KMS-11 (cell line): ENCODE measurements around the gene AATK.
A peak's percentile ranks its signal among the peaks of the same experiment; 100 is the strongest.

ENCODE experiments used
- H2AFZ ChIP-seq: fragments of 200-600 bp; sonication (generic); 2 replicates; pipeline ENCODE4 v1.6.1; 2016; ENCODE audit warnings: antibody characterized with exemption, mixed run types, low read depth
- H3K27ac ChIP-seq: fragments of 200-600 bp; sonication (generic); 2 replicates; pipeline ENCODE4 v1.6.1; 2016; ENCODE audit warnings: mild to moderate bottlenecking, mixed run types
- H3K27me3 ChIP-seq: fragments of 200-600 bp; sonication (generic); 2 replicates; pipeline ENCODE4 v1.6.1; 2017; ENCODE audit warnings: mild to moderate bottlenecking, low read depth, mixed run types, moderate library complexity; ENCODE audit not compliant: insufficient read depth
- H3K36me3 ChIP-seq: fragments of 200-600 bp; sonication (generic); 2 replicates; pipeline ENCODE4 v1.6.1; 2017; ENCODE audit warnings: mild to moderate bottlenecking, mixed run types; ENCODE audit not compliant: insufficient read depth
- H3K4me1 ChIP-seq: fragments of 200-600 bp; sonication (generic); 2 replicates; pipeline ENCODE4 v1.6.1; 2016; ENCODE audit warnings: mild to moderate bottlenecking, low read depth, mixed run types; ENCODE audit not compliant: poor library complexity, severe bottlenecking
- H3K4me2 ChIP-seq: fragments of 200-600 bp; sonication (generic); 2 replicates; pipeline ENCODE4 v1.7.0; 2016; ENCODE audit warnings: mild to moderate bottlenecking, mixed run types
- H3K4me3 ChIP-seq: fragments of 200-600 bp; sonication (generic); IDR thresholded peaks from 2 replicates; pipeline ENCODE4 v1.6.1; 2017; ENCODE audit warnings: low read depth, low read length, mixed read lengths; ENCODE audit not compliant: insufficient read depth
- H3K79me2 ChIP-seq: fragments of 200-600 bp; sonication (generic); 2 replicates; pipeline ENCODE4 v1.6.1; 2016; ENCODE audit warnings: low read depth, mixed run types; ENCODE audit not compliant: insufficient read depth
- H3K9ac ChIP-seq: fragments of 200-600 bp; sonication (generic); 2 replicates; pipeline ENCODE4 v1.6.1; 2016; ENCODE audit warnings: mild to moderate bottlenecking, mixed run types
- H4K20me1 ChIP-seq: fragments of 200-600 bp; sonication (generic); 2 replicates; pipeline ENCODE4 v1.6.1; 2016; ENCODE audit warnings: mild to moderate bottlenecking, mixed run types; ENCODE audit not compliant: insufficient read depth
- TF ChIP-seq, protein P1 (sequence below): fragments of 200-600 bp; sonication (generic); conservative IDR thresholded peaks from 2 replicates; pipeline ENCODE4 v1.6.1; 2017; ENCODE audit warnings: low read depth, mild to moderate bottlenecking, antibody characterized with exemption, low read length, moderate library complexity, mixed read lengths

AATK gene

DNA sequence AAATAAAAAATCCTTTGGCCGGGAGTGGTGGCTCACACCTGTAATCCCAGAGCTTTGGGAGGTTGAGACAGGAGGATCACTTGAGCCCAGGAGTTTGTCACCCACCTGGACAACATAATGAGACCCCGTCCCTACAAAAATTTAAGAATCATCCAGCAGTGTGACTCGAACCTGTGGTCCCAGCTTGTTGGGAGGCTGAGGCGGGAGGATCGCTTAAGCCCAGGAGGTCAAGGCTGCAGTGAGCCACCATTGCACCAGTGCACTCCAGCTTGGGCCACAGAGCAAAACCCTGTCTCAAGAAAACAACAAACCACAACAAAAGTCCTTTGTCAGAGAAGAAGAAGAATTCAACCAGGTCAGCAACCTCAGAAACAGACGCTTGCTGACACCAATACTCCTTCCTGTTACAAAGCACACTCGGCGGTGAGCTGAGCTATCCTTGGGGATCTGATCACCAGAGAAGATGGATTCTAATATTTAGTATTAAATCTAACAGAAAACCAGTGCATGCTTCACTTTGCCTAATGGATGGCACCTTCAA, 13.7 kb downstream of the AATK start:
- Histone ChIP-seq H3K79me2 (no peaks in the 10 kb centered on the region), H2AFZ (peak overlapping the region; percentile 32; the same call in 1 of the 2 replicates), H3K4me2 (peak overlapping the region; percentile 44; the same call in 1 of the 2 replicates), H3K36me3 (no peaks in the 10 kb centered on the region), H3K9ac (no peak overlapping the region), H4K20me1 (no peaks in the 10 kb centered on the region), H3K27ac (no peak overlapping the region), H3K27me3 (peaks cover 94% of the 10 kb centered on the region), H3K4me1 (peaks cover 19% of the 10 kb centered on the region), H3K4me3 (no peak overlapping the region)
- TF ChIP-seq, protein P1, sequence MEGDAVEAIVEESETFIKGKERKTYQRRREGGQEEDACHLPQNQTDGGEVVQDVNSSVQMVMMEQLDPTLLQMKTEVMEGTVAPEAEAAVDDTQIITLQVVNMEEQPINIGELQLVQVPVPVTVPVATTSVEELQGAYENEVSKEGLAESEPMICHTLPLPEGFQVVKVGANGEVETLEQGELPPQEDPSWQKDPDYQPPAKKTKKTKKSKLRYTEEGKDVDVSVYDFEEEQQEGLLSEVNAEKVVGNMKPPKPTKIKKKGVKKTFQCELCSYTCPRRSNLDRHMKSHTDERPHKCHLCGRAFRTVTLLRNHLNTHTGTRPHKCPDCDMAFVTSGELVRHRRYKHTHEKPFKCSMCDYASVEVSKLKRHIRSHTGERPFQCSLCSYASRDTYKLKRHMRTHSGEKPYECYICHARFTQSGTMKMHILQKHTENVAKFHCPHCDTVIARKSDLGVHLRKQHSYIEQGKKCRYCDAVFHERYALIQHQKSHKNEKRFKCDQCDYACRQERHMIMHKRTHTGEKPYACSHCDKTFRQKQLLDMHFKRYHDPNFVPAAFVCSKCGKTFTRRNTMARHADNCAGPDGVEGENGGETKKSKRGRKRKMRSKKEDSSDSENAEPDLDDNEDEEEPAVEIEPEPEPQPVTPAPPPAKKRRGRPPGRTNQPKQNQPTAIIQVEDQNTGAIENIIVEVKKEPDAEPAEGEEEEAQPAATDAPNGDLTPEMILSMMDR, result no peak

DNA sequence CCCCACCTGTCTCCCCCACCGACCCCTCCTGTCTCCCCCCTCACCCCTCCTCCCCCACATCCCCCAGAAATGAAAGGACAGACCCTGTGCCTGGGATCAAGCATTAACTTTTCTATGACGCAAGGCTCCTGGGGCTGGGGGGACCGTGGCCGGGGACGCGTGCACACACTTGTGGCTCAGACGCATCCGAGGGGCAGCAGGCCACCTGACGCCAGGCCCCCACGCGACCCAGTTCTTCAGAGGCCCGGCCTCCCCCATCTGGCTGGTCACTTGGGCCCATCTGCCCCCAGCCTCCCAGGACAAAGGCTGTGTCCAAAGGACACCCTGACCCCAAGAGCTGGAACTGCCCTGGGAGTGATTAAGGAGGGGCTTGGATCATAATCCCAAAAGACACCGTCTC, 14.7 kb downstream of the AATK start:
- no peak overlapping the region for H3K27ac ChIP-seq
- H4K20me1 ChIP-seq, result no peaks in the 10 kb centered on the region
- H3K79me2 ChIP-seq, result no peaks in the 10 kb centered on the region
- H3K4me1 ChIP-seq, result peaks cover 19% of the 10 kb centered on the region
- no peak overlapping the region for H2AFZ ChIP-seq
- peaks cover 94% of the 10 kb centered on the region for H3K27me3 ChIP-seq
- no peaks in the 10 kb centered on the region for H3K36me3 ChIP-seq
- no peak overlapping the region for H3K4me3 ChIP-seq
- TF ChIP-seq, protein P1, result no peak
- H3K4me2 ChIP-seq, result no peak overlapping the region
- H3K9ac ChIP-seq, result no peak overlapping the region

DNA sequence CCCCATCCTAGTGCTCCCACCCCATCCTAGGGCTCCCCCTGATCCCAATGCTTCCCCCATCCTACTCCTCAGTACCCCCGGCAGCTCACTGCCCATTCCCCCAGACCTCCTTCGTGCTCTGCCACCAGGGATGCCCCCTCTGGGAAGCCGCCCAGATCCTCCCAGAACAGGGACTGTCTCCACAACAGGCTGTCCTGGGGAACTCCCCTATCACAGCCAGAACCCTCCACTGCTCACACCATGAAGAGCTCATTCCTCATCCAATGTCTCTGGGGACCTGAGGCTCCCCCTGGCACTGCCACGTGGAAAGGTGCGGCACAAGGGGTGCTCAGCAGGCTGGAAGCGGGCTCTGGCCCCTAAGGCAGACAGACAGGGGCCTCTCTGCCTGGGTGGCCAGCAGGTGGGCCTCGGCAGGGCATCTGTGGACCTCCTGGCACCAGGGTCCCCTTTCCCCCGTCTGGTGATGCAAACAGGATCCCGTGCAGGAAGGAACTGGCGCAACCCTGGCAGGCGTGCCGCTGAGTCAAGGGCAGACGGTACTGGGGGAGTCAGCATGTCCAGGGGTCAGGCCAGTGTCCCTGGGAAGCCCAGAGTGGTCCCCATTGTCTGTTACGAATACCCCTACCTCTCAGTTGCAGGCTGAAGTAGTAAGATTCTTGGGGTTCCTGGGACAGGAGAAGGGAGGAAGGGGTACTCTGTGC, 15.5 kb downstream of the AATK start:
- Histone ChIP-seq H3K9ac (no peak overlapping the region), H3K27ac (no peak overlapping the region), H3K27me3 (peaks cover 96% of the 10 kb centered on the region), H4K20me1 (no peaks in the 10 kb centered on the region), H3K4me3 (no peak overlapping the region), H2AFZ (no peak overlapping the region), H3K4me2 (no peak overlapping the region), H3K79me2 (no peaks in the 10 kb centered on the region), H3K36me3 (no peaks in the 10 kb centered on the region), H3K4me1 (peaks cover 19% of the 10 kb centered on the region)
- TF ChIP-seq, protein P1, result no peak

DNA sequence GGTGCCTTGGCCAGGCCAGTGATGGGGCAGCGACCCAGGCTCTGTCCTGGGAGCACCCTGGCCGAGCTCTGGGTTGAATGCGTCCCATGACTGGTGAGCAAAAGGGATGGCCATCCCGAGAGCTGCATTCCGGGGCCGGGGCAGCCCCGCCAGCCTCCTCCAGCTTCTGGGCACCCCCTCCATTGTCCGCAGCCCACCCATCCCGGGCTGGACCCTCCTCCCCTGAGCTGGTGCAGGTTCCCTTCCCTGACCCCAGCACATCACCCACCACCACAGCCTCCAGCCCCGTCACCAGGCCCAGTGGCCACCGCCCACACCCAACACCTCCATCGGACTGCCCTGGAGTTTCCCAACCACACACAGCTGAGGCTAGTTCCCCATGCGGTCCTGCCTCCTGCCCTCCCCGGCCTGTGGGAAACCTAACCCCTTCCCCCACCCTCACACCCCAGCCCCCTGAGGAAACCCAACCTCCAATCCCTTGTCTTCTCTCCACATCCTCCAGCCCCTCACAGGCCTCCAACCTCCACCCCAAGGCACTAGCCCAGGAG, 17.0 kb downstream of the AATK start:
- Histone ChIP-seq H4K20me1 (no peaks in the 10 kb centered on the region), H2AFZ (no peak overlapping the region), H3K27me3 (peaks cover 97% of the 10 kb centered on the region), H3K4me2 (no peak overlapping the region), H3K79me2 (no peaks in the 10 kb centered on the region), H3K27ac (no peak overlapping the region), H3K9ac (no peak overlapping the region), H3K36me3 (no peaks in the 10 kb centered on the region), H3K4me1 (peaks cover 19% of the 10 kb centered on the region), H3K4me3 (no peak overlapping the region)
- TF ChIP-seq, protein P1, result no peak
